A673 (cell line): ENCODE measurements around the gene TNFRSF12A. TPM values are rescaled to one million over a fixed set of nuclear protein-coding genes. Genes with fewer than 3 reads are reported as not detected.
"Not testable (repeated sequence)": the region's sequence is repeated elsewhere in the genome, so short reads cannot be mapped to it uniquely, and the experiment has no call there.

Experiments
- BruUV-seq: library from RNA; stranded (reverse); fragments of 400-500 nt; replicated peaks from 2 replicates; lab custom pipeline; 2021; lab: Mats Ljungman, UMichigan
- CTCF ChIA-PET: fragments of 300-600 bp; sonication (Branson Sonifier 250); formaldehyde crosslinking; loops from one replicate; lab custom pipeline; 2022; ENCODE audit warnings: antibody characterized with exemption; lab: Charles Lee
- POLR2A ChIA-PET: fragments of 300-600 bp; sonication (Branson Sonifier 250); formaldehyde crosslinking; loops from one replicate; lab custom pipeline; 2022; ENCODE audit warnings: antibody characterized with exemption; ENCODE audit not compliant: low non-redundant PET; lab: Charles Lee
- DNase-seq: peaks from one replicate; pipeline ENCODE4 v3.0.0-alpha.2; 2015; ENCODE audit warnings: low spot score
- H3K27ac ChIP-seq: fragments of 200-600 bp; sonication (generic); 2 replicates; pipeline ENCODE4 v1.5.1; 2016; ENCODE audit warnings: mixed run types, low read depth, mild to moderate bottlenecking, mixed read lengths, antibody characterized with exemption, low read length; ENCODE audit not compliant: poor library complexity, severe bottlenecking
- H3K27me3 ChIP-seq: fragments of 200-600 bp; sonication (generic); replicated peaks from 2 replicates; pipeline ENCODE4 v1.6.1; 2017; ENCODE audit warnings: mixed run types, low read depth, mild to moderate bottlenecking, mixed read lengths, antibody characterized with exemption, low read length; ENCODE audit not compliant: insufficient read depth, poor library complexity
- H3K36me3 ChIP-seq: fragments of 200-600 bp; sonication (generic); 2 replicates; pipeline ENCODE4 v1.6.1; 2016; ENCODE audit warnings: mixed run types, mild to moderate bottlenecking, mixed read lengths, antibody characterized with exemption, low read length; ENCODE audit not compliant: insufficient read depth, poor library complexity, severe bottlenecking
- H3K4me1 ChIP-seq: fragments of 200-600 bp; sonication (generic); 2 replicates; pipeline ENCODE4 v1.6.1; 2017; ENCODE audit warnings: mixed run types, mild to moderate bottlenecking, mixed read lengths, antibody characterized with exemption, low read length; ENCODE audit not compliant: insufficient read depth, poor library complexity, severe bottlenecking
- H3K4me3 ChIP-seq: fragments of 200-600 bp; sonication (generic); 2 replicates; pipeline ENCODE4 v1.5.1; 2016; ENCODE audit warnings: low read depth, mixed run types, mild to moderate bottlenecking, mixed read lengths, low read length; ENCODE audit not compliant: poor library complexity, severe bottlenecking
- H3K9me3 ChIP-seq: fragments of 200-600 bp; sonication (generic); 2 replicates; pipeline ENCODE4 v1.6.1; 2016; ENCODE audit warnings: mixed run types, low read depth, mild to moderate bottlenecking, mixed read lengths, antibody characterized with exemption, low read length; ENCODE audit not compliant: poor library complexity, severe bottlenecking
- EZH2 ChIP-seq: fragments of 200-600 bp; sonication (generic); IDR thresholded peaks from 2 replicates; pipeline ENCODE4 v1.6.1; 2017; ENCODE audit warnings: borderline replicate concordance, low read depth, mild to moderate bottlenecking, mixed read lengths, antibody characterized with exemption, low read length; ENCODE audit not compliant: poor library complexity, severe bottlenecking
- intact Hi-C: fragments of 100-400 bp; cut with micrococcal nuclease; formaldehyde crosslinking; loops from one replicate; pipeline ENCODE4 v1.10.0; 2022; ENCODE audit not compliant: unreplicated experiment
- total RNA-seq: library from RNA; stranded (reverse); gene quantifications from 2 replicates; pipeline ENCODE4 v1.2.3, GENCODE V29; 2021
- TF ChIP-seq, protein P1 (sequence below): fragments of 300-800, 200-600 bp; sonication (generic); conservative IDR thresholded peaks from 2 replicates; pipeline ENCODE4 v1.5.1; 2017; ENCODE audit warnings: low read depth, mild to moderate bottlenecking, antibody characterized with exemption, low read length, moderate library complexity, mixed read lengths

Gene TNFRSF12A
- total RNA-seq, 1 experiment from 2014 or later: 39.5 TPM

DNA sequence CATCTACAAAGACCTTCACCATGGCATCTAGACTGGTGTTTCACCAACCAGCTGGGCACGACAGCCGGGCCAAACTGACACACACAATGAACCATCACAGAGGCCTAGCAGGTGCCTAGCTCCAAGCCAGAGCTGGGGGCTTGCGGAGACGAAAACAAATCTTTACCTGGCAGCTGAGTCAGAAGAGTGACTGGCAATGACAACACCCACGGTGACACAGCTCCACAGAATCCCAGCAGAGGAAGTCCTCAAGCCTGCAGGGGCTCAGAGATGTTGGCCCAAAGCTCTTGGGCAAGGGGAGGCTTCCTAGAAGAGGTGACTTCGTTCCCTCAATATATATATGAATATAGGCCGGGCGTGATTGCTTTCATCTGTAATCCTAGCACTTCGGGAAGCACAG is 31.3 kb downstream of the TNFRSF12A start:
- H3K27me3 ChIP-seq: peaks cover 12% of the 10 kb centered on the region
- no peak overlapping the region for H3K4me3 ChIP-seq
- no peaks in the 10 kb centered on the region for H3K4me1 ChIP-seq
- H3K9me3 ChIP-seq: no peaks in the 10 kb centered on the region
- no peak for DNase-seq
- intact Hi-C loops: loop anchor here (10.0 kb wide), 1 partner anchor 103 kb away; no protein-coding TSS in a partner anchor
- ChIA-PET CTCF (interaction anchor here (0.7 kb wide), 1 partner anchor 92 kb away, joined by 3 read pairs; no protein-coding TSS in a partner anchor), POLR2A (no interaction called here)
- H3K27ac ChIP-seq: no peak overlapping the region
- H3K36me3 ChIP-seq: no peaks in the 10 kb centered on the region
- BruUV-seq: no TSS peak
- TF ChIP-seq, protein P1, sequence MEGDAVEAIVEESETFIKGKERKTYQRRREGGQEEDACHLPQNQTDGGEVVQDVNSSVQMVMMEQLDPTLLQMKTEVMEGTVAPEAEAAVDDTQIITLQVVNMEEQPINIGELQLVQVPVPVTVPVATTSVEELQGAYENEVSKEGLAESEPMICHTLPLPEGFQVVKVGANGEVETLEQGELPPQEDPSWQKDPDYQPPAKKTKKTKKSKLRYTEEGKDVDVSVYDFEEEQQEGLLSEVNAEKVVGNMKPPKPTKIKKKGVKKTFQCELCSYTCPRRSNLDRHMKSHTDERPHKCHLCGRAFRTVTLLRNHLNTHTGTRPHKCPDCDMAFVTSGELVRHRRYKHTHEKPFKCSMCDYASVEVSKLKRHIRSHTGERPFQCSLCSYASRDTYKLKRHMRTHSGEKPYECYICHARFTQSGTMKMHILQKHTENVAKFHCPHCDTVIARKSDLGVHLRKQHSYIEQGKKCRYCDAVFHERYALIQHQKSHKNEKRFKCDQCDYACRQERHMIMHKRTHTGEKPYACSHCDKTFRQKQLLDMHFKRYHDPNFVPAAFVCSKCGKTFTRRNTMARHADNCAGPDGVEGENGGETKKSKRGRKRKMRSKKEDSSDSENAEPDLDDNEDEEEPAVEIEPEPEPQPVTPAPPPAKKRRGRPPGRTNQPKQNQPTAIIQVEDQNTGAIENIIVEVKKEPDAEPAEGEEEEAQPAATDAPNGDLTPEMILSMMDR: no peak
- TF ChIP-seq EZH2: no peak

GRCh38 chr16:3052571-3053329 is 32.6 kb downstream of the TNFRSF12A start:
- H3K4me3 ChIP-seq, H3K4me1 ChIP-seq, H3K36me3 ChIP-seq, H3K9me3 ChIP-seq, POLR2A ChIA-PET, BruUV-seq, H3K27ac ChIP-seq, H3K27me3 ChIP-seq, CTCF ChIA-PET, DNase-seq: not testable (repeated sequence)
- intact Hi-C loops: loop anchor here (10.0 kb wide), 1 partner anchor 102 kb away; no protein-coding TSS in a partner anchor

- CTCF ChIA-PET, BruUV-seq, H3K9me3 ChIP-seq, H3K36me3 ChIP-seq, H3K4me3 ChIP-seq, H3K4me1 ChIP-seq, DNase-seq, H3K27me3 ChIP-seq, H3K27ac ChIP-seq, POLR2A ChIA-PET: not testable (repeated sequence)
- intact Hi-C loops: loop anchor here (10.0 kb wide), 1 partner anchor 101 kb away; no protein-coding TSS in a partner anchor
Measured at GRCh38 chr16:3053330-3053710, 33.2 kb downstream of the TNFRSF12A start.

GRCh38 chr16:3054965-3055733 is 35.0 kb downstream of the TNFRSF12A start:
- ChIA-PET CTCF (no interaction called here), POLR2A (no interaction called here)
- H3K9me3 ChIP-seq: no peaks in the 10 kb centered on the region
- no peaks in the 10 kb centered on the region for H3K36me3 ChIP-seq
- no peak overlapping the region for H3K27ac ChIP-seq
- no peak overlapping the region for H3K4me3 ChIP-seq
- intact Hi-C loops: loop anchor here (10.0 kb wide), 1 partner anchor 100 kb away; no protein-coding TSS in a partner anchor
- H3K27me3 ChIP-seq: no peaks in the 10 kb centered on the region
- no peak for DNase-seq
- TF ChIP-seq, protein P1: no peak
- no peak for TF ChIP-seq EZH2
- H3K4me1 ChIP-seq: peaks cover 5% of the 10 kb centered on the region
- BruUV-seq: no TSS peak

- H3K4me3 ChIP-seq, H3K4me1 ChIP-seq, POLR2A ChIA-PET, H3K36me3 ChIP-seq, H3K27ac ChIP-seq, H3K9me3 ChIP-seq, DNase-seq, H3K27me3 ChIP-seq, BruUV-seq: not testable (repeated sequence)
- CTCF ChIA-PET: interaction anchor here (1.0 kb wide), 1 partner anchor 74 kb away, joined by 4 read pairs; no protein-coding TSS in a partner anchor
- intact Hi-C loops: loop anchor here (10.0 kb wide), 1 partner anchor 99 kb away; no protein-coding TSS in a partner anchor
Measured at GRCh38 chr16:3055734-3056115, 35.6 kb downstream of the TNFRSF12A start.
